Spleen (tissue), 11 donors: ENCODE results near the gene HMX2. TPM values are rescaled to one million over a fixed set of nuclear protein-coding genes. Genes with fewer than 3 reads are reported as not detected.

Experiments used
- DNase-seq: peaks from one replicate; pipeline ENCODE4 v3.0.0-alpha.2; 2020
- H3K27ac ChIP-seq, 8 donors: fragments of 200-600 bp; sonication (generic) in 7 of 8; 1 replicate in 4 of 8; 2 replicates in 4 of 8; pipeline versions ENCODE4 v1.5.0 to v1.8.0; 2016 to 2021; ENCODE audit warnings: inconsistent platforms in 4 of 8, mild to moderate bottlenecking in 4 of 8, moderate library complexity in 1 of 8
- H3K27me3 ChIP-seq, 7 donors: fragments of 200-600 bp; sonication (generic) in 6 of 7; replicated peaks in 1 of 7; 1 replicate in 4 of 7; 2 replicates in 3 of 7; pipeline versions ENCODE4 v1.5.0 to v1.8.0; 2016 to 2021; ENCODE audit warnings: inconsistent platforms in 3 of 7, mild to moderate bottlenecking in 1 of 7
- H3K36me3 ChIP-seq, 6 donors: fragments of 200-600 bp; sonication (generic) in 5 of 6; 1 replicate in 4 of 6; 2 replicates in 2 of 6; pipeline versions ENCODE4 v1.5.0 to v1.8.0; 2016 to 2021; ENCODE audit warnings: inconsistent platforms in 2 of 6
- H3K4me1 ChIP-seq, 6 donors: fragments of 200-600 bp; sonication (generic) in 5 of 6; 1 replicate in 3 of 6; 2 replicates in 3 of 6; pipeline versions ENCODE4 v1.5.0 to v1.8.0; 2016 to 2021; ENCODE audit warnings: inconsistent platforms in 3 of 6
- H3K4me3 ChIP-seq, 8 donors: fragments of 200-600 bp; sonication (generic) in 7 of 8; 1 replicate in 4 of 8; 2 replicates in 4 of 8; pipeline versions ENCODE4 v1.5.0 to v1.8.0; 2016 to 2021; ENCODE audit warnings: inconsistent platforms in 4 of 8, mild to moderate bottlenecking in 4 of 8, moderate library complexity in 2 of 8
- H3K9me3 ChIP-seq, 8 donors: fragments of 200-600 bp; sonication (generic) in 7 of 8; 1 replicate in 4 of 8; 2 replicates in 4 of 8; pipeline versions ENCODE4 v1.5.0 to v1.8.0; 2016 to 2021; ENCODE audit warnings: inconsistent platforms in 4 of 8
- POLR2A ChIP-seq, 3 donors: fragments of 450-650 bp; IDR thresholded peaks; one replicate each; pipeline ENCODE4 v1.5.1; 2017; ENCODE audit warnings: antibody characterized with exemption in 3 of 3, mild to moderate bottlenecking in 1 of 3
- POLR2AphosphoS5 ChIP-seq, 3 donors: sonication (generic); formaldehyde crosslinking; IDR thresholded peaks; one replicate each; pipeline ENCODE4 v1.5.1; 2017; ENCODE audit warnings: antibody characterized with exemption in 3 of 3
- WGBS, 5 donors: extraction: QIAGEN DNeasy Blood & Tissue Kit in 3 of 5; methylation state at CpG; one replicate each; pipeline versions ENCODE4 v1.1.5 to v1.1.7; 2013 to 2018; 5-methylcytosine and 5-hydroxymethylcytosine counted together
- intact Hi-C: fragments of 100-400 bp; cut with DNase I; formaldehyde crosslinking; loops from one replicate; pipeline ENCODE4 v1.15.0; 2023; ENCODE audit warnings: low total_unique reads
- polyA plus RNA-seq, 3 donors: library from polyadenylated mRNA; stranded (reverse); fragments of 200-250 nt; gene quantifications; one replicate each; pipeline ENCODE4 v1.2.1, GENCODE V29; 2013
- total RNA-seq, 7 donors: library from RNA; depleted of rRNA in 3 of 7; stranded (reverse); fragments of >200 nt in 3 of 7; fragmentation: NEBNext Ultra II Directional in 4 of 7; extraction: Animal tissue kit (Norgen Biotek cat#: 25700) in 4 of 7; gene quantifications; one replicate each; pipeline versions ENCODE4 v1.1.0 to v1.2.1, GENCODE V29; 2016 to 2021
- TF ChIP-seq, protein P1 (sequence below), 11 experiments: fragments of 200-600 bp in 7 of 11; fragments of 450-650 bp in 4 of 11; sonication (generic) in 4 of 11; IDR thresholded peaks in 8 of 11; conservative IDR thresholded peaks in 3 of 11; 1 replicate in 7 of 11; 2 replicates in 4 of 11; pipeline versions ENCODE4 v1.4.0 to v1.8.0; 2016 to 2021; ENCODE audit warnings: antibody characterized with exemption in 11 of 11, inconsistent platforms in 4 of 11, mild to moderate bottlenecking in 1 of 11
- donor health status: healthy with polysubstance abuse.
- donor health status: DM: no; HTN: no; CAD: no; lungs with moderate emphysema.
- donor health status: DM: no; HTN: no; CAD: no.
- donor health status: Bipolar disorder and iron deficiency.
- donor health status: healthy.
- donor health status: DM: no; HTN: no; CAD: no.
- donor health status: DM: yes; HTN: yes; CAD: no.

HMX2 gene
- total and polyA plus RNA-seq, 10 donors, result 0.08 TPM; not detected in 9

DNA sequence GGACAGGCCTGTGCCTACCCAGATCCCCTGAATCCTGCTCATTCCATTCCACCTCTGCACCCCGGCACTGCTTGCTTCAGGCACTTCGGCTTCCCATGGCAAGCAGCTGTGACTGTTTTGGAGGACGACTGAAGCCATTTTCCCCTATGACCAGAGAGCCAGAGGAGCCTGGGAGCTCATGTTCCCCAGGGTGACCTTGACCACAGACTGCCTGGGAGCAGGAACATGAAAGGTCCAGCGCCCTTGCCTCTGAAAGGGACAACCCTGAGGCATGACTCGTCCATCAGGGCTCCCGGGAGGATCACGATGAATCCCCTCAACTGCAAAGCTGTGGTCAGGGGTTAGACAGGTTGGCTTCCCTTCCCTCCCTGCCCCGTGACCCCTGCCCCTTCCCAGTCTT lies 28.9 kb upstream of the HMX2 start:
- Histone ChIP-seq H3K27me3 (peaks cover 0 to 82% (median 27%) of the 10 kb centered on the region in 7 donors), H3K4me1 (no peaks in the 10 kb centered on the region), H3K9me3 (no peaks in the 10 kb centered on the region), H3K27ac (no peak overlapping the region), H3K36me3 (no peaks in the 10 kb centered on the region), H3K4me3 (no peak overlapping the region)
- DNase-seq, result no peak
- 67 to 82% (median 75%) methylated on average over 5 to 8 of the region's 8 CpGs for whole genome bisulfite sequencing, 5 donors
- intact Hi-C loops, result no loop called here
- TF ChIP-seq, protein P1, sequence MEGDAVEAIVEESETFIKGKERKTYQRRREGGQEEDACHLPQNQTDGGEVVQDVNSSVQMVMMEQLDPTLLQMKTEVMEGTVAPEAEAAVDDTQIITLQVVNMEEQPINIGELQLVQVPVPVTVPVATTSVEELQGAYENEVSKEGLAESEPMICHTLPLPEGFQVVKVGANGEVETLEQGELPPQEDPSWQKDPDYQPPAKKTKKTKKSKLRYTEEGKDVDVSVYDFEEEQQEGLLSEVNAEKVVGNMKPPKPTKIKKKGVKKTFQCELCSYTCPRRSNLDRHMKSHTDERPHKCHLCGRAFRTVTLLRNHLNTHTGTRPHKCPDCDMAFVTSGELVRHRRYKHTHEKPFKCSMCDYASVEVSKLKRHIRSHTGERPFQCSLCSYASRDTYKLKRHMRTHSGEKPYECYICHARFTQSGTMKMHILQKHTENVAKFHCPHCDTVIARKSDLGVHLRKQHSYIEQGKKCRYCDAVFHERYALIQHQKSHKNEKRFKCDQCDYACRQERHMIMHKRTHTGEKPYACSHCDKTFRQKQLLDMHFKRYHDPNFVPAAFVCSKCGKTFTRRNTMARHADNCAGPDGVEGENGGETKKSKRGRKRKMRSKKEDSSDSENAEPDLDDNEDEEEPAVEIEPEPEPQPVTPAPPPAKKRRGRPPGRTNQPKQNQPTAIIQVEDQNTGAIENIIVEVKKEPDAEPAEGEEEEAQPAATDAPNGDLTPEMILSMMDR (IDR thresholded peaks at IDR 0.05 in 8 of 11, conservative IDR thresholded peaks at IDR 0.05 in 3 of 11), result no peak
- no peak for TF ChIP-seq POLR2A (IDR thresholded peaks at IDR 0.05)
- TF ChIP-seq POLR2AphosphoS5 (IDR thresholded peaks at IDR 0.05), result no peak

DNA sequence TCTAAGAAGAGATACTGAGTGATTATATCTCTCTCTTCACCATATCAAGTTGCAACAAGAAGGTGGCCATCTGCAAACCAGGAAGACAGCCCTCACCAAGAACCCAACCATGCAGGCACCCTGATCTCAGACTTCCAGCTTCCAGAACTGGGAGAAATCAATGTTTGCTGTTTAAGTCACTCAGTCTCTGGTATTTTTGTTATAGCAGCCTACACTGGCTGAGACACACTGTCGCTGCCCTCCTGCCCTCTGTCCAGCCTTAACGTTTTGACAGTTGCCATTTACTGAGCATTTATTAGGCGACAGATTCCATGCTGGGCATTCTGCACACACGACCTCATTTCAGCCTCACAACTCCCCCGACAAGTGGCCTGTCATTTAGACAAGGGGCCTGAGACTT lies 21.7 kb upstream of the HMX2 start:
- DNase-seq, result no peak
- peaks cover 2 to 95% (median 27%) of the 10 kb centered on the region in 7 donors for H3K27me3 ChIP-seq
- peaks cover 0 to 10% (median 0%) of the 10 kb centered on the region in 8 donors for H3K9me3 ChIP-seq
- TF ChIP-seq POLR2AphosphoS5 (IDR thresholded peaks at IDR 0.05) (no peak), POLR2A (IDR thresholded peaks at IDR 0.05) (no peak)
- TF ChIP-seq, protein P1 (IDR thresholded peaks at IDR 0.05 in 8 of 11, conservative IDR thresholded peaks at IDR 0.05 in 3 of 11), result no peak
- no peak overlapping the region for H3K4me3 ChIP-seq
- 68 to 85% (median 70%) methylated on average over 5 of the region's 5 CpGs for WGBS, 5 donors
- H3K27ac ChIP-seq, result no peak overlapping the region
- intact Hi-C loops, result no loop called here
- H3K36me3 ChIP-seq, result no peaks in the 10 kb centered on the region
- H3K4me1 ChIP-seq, result no peaks in the 10 kb centered on the region

DNA sequence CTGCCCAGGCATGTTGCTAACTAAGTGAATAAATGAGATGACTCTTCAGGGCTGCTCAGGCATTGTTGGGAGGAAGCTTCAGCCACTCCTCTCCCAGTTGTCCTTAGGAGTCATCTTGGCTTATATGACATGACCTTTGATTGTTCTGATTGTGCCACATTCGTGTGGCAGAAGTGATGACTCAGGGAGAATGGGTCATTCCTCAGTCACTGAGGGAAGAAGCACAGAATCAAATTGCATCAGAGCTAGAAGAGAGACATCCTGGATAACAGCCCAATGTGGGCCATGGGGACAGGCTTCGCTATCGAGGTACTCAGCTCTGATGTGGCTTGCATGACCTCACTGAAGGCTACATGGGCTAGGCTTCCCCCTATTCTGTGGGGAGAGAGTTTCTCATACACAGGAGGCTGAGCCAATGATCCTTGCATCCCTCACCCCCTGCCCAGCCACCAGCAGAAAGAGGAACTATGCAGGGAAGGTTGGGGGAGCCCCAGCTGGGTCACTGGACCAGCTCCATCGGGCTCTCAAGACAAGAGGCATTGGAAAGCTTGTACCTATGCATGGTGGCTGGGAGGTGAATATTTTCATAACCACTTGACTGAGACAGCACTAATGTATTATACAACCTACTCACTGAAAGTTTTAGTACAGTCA lies 18.2 kb upstream of the HMX2 start:
- peaks cover 0 to 10% (median 0%) of the 10 kb centered on the region in 8 donors for H3K9me3 ChIP-seq
- H3K4me1 ChIP-seq, result peaks cover 15 to 26% (median 23%) of the 10 kb centered on the region in 6 donors
- peaks cover 19 to 100% (median 62%) of the 10 kb centered on the region in 7 donors for H3K27me3 ChIP-seq
- H3K4me3 ChIP-seq, result no peak overlapping the region
- H3K36me3 ChIP-seq, result no peaks in the 10 kb centered on the region
- H3K27ac ChIP-seq, result no peak overlapping the region
- TF ChIP-seq POLR2AphosphoS5 (IDR thresholded peaks at IDR 0.05), result no peak
- no peak for TF ChIP-seq POLR2A (IDR thresholded peaks at IDR 0.05)
- TF ChIP-seq, protein P1 (IDR thresholded peaks at IDR 0.05 in 8 of 11, conservative IDR thresholded peaks at IDR 0.05 in 3 of 11), result no peak
- WGBS, 5 donors, result 57 to 74% (median 66%) methylated on average over 4 of the region's 4 CpGs
- intact Hi-C loops, result no loop called here
- DNase-seq, result no peak
